Activated T-helper 1 cell treated with anti-CD3 and anti-CD28 coated beads, Interleukin-2, amount 50 U/mL, for 16 hours (primary cell): ENCODE results near the gene HKDC1.
"Not testable (repeated sequence)": the region's sequence is repeated elsewhere in the genome, so short reads cannot be mapped to it uniquely, and the experiment has no call there.

Source experiments
- DNase-seq, 2 donors: peaks; one replicate each; pipeline ENCODE4 v3.0.0-alpha.2; 2020; ENCODE audit warnings: low read depth in 1 of 2, low spot score in 1 of 2

Gene HKDC1

DNA sequence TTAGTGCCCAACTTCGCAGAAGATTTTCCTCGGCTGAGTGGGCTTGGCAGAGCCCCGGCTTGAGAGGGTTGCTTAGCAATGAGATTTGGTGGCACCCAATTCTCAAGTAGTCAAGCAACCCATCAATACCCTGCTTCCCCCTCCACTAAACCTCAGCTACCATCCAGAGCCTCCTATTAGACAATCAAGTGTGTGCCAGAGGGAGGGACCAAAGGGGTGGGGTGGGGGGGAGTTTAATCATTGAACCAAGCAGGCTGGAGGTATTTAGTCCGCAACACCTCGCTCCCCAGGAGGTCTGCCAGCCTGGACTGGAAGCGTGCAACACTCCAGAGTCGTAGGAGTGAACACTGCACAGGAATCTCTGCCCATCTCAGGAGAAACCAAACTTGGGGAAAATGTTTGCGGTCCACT is at the start of gene HKDC1:
Gene HKDC1, plus strand, starts transcription at position 292 of the 411 bp plus-strand sequence. Its CDS starts 104 bp downstream, at position 396.
- DNase-seq: no peak

DNA sequence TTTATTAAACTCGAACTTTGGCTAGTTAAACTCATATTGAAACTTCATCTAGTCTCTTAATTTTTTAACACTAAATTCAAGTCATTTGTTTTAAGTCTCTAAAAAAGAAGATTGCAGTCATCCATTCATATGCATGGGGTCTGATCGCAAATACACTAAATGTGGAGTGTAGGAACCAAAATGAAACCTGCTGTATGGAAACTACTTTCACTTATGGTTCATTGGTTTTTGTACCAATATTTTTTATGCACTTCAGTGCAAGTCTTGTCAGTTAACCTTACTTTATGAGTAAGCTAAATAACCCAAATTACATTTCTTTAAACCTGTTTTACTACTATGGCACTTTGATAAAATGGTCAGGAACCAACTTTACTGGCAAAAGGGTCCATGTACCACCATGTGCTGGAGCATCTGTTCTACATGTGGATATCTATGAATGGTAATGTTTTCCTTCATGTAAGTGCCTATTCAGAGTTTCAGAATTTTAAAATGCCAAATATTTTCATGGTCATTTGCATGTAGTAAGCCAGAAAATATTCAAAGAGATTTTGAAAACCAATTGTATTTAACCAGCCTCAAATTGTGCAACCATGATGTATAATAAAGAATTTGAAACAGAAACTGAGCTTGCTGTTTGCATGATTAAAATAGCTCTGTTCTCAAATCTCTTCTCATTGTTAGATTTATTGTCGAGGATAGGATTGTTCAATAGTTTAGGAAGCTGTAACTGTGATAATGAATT is 47.7 kb upstream of the HKDC1 start:
- DNase-seq: no peak

GRCh38 chr10:69175326-69175725 is 44.8 kb upstream of the HKDC1 start:
- not testable (repeated sequence) for DNase-seq

- no peak for DNase-seq
Measured at GRCh38 chr10:69176823-69177222, 43.3 kb upstream of the HKDC1 start.

DNA sequence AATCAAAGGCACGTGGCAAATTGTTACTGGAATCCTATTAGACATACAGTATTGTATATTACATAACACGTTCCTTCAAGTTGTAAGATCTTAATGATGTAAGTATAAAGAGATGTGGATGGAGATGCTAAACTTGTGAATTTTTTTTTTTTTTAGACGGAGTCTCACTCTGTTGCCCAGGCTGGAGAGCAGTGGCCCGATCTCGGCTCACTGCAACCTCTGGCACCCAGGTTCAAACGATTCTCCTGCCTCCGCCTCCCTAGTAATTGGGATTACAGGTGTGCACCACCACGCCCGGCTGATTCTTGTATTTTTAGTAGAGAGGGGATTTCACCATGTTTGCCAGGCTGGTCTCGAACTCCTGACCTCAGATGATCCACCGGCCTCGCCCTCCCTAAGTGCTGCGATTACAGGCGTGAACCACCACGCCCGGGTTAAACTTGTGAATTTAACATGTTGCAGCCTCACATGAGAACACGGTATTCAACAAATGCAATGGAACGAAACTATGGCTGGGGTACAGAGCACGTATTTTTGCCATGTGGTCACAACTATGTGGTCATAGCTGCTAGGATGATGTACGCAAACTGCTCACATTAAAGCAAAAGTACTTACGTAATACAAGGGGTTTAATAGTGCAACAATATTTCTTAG is 40.9 kb upstream of the HKDC1 start:
- DNase-seq: peak in 1 of 2 donors; percentile 13

DNA sequence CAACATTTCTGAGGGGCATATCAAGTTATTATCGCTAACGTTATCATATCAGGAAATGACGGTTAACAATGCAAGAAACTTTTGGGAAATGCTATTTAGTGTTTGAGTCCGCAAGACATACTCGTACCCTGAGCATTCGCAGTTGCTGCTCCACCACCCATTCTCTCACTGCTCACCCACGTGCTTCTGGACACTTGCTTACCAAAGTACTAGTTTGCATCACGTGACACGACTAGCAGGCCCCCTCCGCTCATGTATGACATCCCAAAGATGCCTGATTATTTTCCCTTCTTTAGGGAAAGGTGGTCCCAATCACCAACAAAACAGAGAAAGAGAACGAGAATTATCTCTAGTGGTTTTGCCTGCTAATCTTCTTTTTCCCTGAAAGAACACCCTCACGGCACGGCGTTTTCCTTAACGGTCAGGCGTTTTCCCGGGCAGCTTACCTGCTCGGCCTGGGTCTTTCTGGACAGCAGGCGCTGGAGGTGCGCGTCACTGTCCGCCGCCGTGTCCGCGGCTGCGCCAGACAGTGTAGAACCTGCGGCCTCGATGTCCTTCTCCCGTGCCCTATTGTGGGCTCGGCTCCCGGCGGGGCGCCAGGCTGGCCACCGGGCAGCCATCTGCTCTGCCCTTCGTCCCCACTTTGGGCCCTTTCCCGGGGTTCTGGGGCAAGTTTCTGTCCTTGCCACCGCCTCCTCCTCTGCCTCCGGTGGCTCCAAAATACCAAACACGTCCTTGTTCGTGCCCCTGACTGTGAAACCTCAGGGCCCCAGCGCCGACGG is 40.2 kb upstream of the HKDC1 start, which contains the start of gene SUPV3L1:
Gene SUPV3L1, plus strand, starts transcription at position 492 of the 782 bp plus-strand sequence. Its CDS starts 58 bp downstream, at position 550.
- DNase-seq: peak; percentile 70 to 74

GRCh38 chr10:69180525-69181204 is 39.5 kb upstream of the HKDC1 start:
- DNase-seq: peak in 1 of 2 donors; percentile 1

GRCh38 chr10:69181433-69181832 is 38.7 kb upstream of the HKDC1 start:
- DNase-seq: no peak

DNA sequence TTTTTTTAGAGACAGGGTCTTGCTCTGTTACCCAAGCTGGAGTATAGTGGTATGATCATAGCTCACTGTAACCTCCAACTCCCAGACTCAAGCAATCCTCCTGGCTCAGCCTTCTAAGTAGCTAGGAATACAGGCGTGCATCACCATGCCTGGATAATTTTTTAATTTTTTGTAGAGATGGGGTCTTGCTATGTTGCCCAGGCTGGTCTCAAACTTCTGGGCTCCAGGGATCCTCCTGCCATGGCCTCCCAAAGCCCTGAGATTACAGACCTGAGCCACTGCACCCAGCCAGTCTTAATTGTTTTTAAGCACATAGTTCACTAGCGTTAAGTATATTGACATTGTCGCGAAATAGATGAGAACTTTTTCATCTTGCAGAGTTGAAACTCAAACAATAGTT is 38.1 kb upstream of the HKDC1 start:
- DNase-seq: no peak

GRCh38 chr10:69186524-69186923 is 33.6 kb upstream of the HKDC1 start:
- no peak for DNase-seq

GRCh38 chr10:69201045-69201444 is 19.1 kb upstream of the HKDC1 start:
- no peak for DNase-seq

DNA sequence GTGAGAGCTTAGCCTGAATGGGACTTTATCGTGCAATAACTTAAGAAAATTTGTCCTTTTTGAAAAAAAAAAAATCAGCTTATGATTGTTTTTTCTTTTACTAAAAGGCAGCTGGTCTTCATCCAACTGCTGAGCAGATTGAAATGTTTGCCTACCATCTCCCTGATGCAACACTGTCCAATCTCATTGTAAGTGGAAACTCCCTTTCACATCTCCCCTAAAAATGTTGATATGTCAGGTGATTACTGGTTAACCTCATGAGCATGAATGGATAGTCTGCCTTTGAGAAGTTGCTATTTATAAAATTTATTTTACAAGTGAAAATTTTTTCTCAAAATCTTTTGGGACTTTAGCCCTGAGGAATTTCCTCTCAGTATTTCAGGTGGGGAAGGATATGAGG is 17.8 kb upstream of the HKDC1 start:
- no peak for DNase-seq

DNA sequence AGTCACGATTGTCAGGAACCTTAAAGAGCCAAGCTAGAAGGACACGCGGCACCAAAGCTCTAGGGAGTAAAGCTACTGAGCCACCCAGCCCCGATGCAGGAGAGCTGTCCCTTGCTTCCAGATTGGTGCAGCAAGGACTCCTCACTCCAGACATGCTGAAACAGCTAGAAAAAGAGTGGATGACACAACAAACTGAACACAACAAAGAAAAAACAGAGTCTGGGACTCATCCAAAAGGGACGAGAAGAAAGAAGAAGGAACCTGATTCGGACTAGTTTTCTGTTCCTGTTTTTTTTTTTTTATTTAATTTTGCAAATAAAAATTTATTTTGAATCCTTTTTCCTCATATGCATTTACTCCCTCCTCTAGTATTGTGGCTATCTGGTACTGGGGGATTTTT is 11.4 kb upstream of the HKDC1 start:
- no peak for DNase-seq

GRCh38 chr10:69209787-69210484 is 10.2 kb upstream of the HKDC1 start:
- DNase-seq: no peak

GRCh38 chr10:69211104-69211503 is 9.0 kb upstream of the HKDC1 start:
- DNase-seq: no peak

DNA sequence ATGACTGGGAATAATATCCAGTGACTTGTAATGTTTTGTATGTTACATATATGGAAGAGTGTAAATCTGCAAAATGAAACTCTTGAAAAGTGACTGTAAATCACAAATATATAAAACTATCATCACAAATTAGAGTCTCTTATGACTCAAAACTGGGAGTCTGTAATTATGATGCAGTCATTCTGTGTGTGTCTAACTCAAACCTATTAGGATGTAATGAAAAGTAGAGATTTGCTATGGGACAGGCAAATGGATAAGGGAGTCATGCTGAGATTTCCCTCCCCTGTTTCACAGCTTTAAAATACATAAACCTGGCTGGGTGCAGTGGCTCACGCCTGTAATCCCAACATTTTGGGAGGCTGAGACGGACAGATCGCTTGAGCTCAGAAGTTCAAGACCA is 8.6 kb upstream of the HKDC1 start:
- DNase-seq: no peak

DNA sequence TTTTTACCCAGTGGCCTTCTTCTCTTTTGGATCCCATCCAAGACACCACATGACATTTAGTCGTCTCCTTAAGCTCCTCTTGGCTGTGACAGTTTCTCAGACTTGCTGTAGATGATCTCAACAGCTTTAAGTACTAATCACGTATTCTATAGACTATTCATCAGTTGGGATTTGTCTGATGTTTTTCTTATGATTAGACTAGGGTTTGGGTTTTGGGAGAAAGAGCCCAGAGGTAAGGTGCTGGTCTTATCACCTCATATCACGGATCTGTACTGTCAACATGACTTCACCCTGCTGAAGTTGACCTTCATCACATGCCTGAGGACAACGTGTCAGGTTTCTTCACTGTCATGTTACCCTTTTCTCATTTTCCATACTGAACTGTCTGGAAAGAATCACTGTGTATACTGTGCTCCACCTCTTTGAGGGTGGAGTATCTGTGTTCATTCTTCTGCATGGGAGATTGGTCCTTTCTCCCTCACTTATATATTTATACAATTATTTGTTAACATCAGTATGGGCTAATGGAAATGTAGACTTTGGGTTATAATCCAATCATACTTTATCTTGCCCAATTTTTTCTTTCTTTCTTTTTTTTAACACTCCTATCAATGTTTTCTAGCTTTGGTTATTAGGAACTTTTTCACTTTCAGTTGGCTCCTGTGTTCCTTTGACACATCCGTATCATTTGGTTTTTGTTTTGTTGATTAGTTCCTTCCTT is 6.4 kb upstream of the HKDC1 start:
- DNase-seq: no peak

- no peak for DNase-seq
Measured at GRCh38 chr10:69214666-69215131, 5.4 kb upstream of the HKDC1 start.

DNA sequence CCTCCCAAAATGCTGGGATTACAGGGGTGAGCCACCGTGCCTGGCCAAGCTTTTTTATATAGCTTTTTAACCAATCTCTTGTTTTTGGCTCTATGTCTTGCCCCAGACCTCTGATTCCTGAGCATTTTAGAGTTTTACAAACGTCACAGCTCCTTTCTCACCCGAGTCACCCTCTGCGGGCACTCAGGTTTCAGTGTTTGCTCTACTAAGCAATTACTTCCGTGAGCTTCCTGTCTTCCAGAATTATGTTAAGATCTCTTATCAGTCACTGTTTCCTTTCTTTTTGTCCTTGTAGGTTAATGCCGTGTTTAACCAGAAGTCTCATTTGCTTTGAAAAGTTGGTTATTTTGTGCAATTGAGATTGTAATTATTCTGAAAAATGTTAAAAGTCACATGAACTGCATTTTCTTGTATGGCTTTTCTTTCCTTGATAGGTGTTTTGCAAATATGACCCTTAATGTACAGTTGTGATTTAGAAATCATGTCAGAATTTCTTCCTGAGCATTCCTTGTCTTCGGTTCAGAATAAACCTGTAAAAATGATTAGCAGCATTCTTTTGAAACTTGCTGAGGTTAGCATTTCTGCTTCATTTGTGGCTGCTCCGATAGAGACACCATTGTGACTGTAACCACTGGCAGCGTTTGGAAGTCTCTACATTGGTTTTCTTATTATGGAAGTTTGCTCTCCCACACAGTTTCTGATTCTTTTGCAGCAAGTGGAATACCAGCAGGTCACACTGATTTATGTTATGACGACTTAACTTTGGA is 4.5 kb upstream of the HKDC1 start:
- no peak for DNase-seq
